Neural cell (in vitro differentiated cells): Measurements from ENCODE around the gene RLF.

ENCODE experiments used
- EZH2 ChIP-seq: fragments of 200-600, 300-800 bp; shearing (Covaris generic), sonication (generic); IDR thresholded peaks from 2 replicates; pipeline ENCODE4 v1.6.1; 2014; ENCODE audit warnings: antibody characterized with exemption, low read length, borderline replicate concordance, mild to moderate bottlenecking; ENCODE audit not compliant: insufficient read depth, poor library complexity, severe bottlenecking
- MXI1 ChIP-seq: fragments of 450-650 bp; conservative IDR thresholded peaks from 2 replicates; pipeline ENCODE4 v1.6.1; 2014; ENCODE audit warnings: antibody characterized with exemption, mild to moderate bottlenecking; ENCODE audit not compliant: poor library complexity, severe bottlenecking
- POLR2AphosphoS5 ChIP-seq: IDR thresholded peaks from 2 replicates; pipeline ENCODE4 v1.6.1; 2012
- RAD21 ChIP-seq: fragments of 450-650 bp; conservative IDR thresholded peaks from 2 replicates; pipeline ENCODE4 v1.6.1; 2014; ENCODE audit warnings: antibody characterized with exemption, mild to moderate bottlenecking, moderate library complexity
- TAF1 ChIP-seq: IDR thresholded peaks from 2 replicates; pipeline ENCODE4 v1.6.1; 2012; ENCODE audit warnings: low read depth
- TF ChIP-seq, protein P1 (sequence below): fragments of 450-650 bp; IDR thresholded peaks from 2 replicates; pipeline ENCODE4 v1.5.1; 2014; ENCODE audit warnings: antibody characterized with exemption, mild to moderate bottlenecking, moderate library complexity; ENCODE audit not compliant: poor library complexity, severe bottlenecking

DNA sequence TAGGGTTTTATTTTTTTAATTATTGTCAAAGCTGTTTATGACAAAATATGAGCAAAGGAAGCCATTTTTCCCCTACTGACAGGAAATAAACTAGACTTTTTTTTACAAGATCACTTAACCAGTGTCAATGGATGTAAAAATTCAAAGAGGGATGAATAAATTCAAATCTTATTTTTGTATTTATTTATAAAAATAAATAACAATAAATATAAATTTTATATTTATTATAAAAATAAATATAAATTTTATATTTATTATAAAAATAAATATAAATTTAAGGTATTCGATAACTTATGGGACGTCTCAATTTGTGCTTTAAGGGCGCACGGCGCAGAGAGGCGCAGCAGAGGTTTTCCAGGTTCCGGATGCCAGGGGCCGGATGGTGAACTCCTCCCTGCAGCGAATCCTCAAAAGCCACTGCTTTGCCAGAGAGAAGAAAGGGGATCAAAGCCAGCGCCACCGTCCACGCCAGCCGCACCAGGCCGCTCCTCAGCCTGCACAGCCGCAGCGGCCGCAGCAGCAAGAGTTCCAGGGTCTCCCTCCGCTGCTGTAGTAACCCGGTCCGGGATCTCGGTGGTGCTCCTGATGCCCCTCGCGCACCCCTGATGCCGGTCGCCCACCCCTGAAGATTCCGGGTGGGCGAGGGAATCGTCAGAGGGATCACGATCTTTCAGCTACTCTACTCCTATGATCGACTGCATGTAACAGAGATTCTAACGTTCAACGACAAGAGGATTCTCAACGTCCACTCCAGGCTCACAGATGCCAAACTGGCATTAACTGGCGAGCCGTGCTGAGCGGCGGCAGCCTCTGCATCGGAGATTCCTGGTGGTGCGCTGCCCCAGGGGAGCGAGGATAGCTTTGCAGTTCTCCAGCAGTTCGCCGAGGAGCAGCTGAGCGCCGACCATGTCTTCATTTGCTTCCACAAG, 28.5 kb upstream of the RLF start:
- TF ChIP-seq MXI1, result no peak
- TF ChIP-seq POLR2AphosphoS5, result no peak
- TF ChIP-seq TAF1, result no peak
- TF ChIP-seq, protein P1, sequence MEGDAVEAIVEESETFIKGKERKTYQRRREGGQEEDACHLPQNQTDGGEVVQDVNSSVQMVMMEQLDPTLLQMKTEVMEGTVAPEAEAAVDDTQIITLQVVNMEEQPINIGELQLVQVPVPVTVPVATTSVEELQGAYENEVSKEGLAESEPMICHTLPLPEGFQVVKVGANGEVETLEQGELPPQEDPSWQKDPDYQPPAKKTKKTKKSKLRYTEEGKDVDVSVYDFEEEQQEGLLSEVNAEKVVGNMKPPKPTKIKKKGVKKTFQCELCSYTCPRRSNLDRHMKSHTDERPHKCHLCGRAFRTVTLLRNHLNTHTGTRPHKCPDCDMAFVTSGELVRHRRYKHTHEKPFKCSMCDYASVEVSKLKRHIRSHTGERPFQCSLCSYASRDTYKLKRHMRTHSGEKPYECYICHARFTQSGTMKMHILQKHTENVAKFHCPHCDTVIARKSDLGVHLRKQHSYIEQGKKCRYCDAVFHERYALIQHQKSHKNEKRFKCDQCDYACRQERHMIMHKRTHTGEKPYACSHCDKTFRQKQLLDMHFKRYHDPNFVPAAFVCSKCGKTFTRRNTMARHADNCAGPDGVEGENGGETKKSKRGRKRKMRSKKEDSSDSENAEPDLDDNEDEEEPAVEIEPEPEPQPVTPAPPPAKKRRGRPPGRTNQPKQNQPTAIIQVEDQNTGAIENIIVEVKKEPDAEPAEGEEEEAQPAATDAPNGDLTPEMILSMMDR, result no peak
- no peak for TF ChIP-seq RAD21
- no peak for TF ChIP-seq EZH2
